ENCODE data around the gene SMAD7. TPM values are rescaled to one million over a fixed set of nuclear protein-coding genes. Genes with fewer than 3 reads are reported as not detected.

Gene SMAD7
- total RNA-seq, 4 donors from 2014 or later = 19.4 to 77.6 (median 30.0) TPM

DNA sequence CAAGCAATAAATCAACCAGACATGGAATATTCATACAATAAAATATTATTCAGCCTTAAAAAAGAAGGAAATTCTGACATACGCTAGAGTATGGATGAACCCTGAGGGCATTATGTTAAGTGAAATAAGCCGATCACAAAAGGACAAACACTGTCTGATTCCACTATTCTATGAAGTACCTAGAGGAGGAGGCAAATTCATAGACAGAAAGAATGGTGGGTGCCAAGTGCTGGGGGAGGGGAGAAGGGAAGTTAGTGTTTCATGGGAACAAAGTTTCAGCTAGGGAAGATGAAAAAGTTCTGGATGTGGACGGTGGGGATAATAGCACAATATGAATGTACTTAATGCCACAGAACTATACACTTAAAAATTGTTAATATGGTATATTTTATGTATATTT lies 19.8 kb downstream of the SMAD7 start:
- TF ChIP-seq, protein P1, sequence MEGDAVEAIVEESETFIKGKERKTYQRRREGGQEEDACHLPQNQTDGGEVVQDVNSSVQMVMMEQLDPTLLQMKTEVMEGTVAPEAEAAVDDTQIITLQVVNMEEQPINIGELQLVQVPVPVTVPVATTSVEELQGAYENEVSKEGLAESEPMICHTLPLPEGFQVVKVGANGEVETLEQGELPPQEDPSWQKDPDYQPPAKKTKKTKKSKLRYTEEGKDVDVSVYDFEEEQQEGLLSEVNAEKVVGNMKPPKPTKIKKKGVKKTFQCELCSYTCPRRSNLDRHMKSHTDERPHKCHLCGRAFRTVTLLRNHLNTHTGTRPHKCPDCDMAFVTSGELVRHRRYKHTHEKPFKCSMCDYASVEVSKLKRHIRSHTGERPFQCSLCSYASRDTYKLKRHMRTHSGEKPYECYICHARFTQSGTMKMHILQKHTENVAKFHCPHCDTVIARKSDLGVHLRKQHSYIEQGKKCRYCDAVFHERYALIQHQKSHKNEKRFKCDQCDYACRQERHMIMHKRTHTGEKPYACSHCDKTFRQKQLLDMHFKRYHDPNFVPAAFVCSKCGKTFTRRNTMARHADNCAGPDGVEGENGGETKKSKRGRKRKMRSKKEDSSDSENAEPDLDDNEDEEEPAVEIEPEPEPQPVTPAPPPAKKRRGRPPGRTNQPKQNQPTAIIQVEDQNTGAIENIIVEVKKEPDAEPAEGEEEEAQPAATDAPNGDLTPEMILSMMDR (IDR thresholded peaks at IDR 0.05; ENCODE audit: low read depth) = no peak

DNA sequence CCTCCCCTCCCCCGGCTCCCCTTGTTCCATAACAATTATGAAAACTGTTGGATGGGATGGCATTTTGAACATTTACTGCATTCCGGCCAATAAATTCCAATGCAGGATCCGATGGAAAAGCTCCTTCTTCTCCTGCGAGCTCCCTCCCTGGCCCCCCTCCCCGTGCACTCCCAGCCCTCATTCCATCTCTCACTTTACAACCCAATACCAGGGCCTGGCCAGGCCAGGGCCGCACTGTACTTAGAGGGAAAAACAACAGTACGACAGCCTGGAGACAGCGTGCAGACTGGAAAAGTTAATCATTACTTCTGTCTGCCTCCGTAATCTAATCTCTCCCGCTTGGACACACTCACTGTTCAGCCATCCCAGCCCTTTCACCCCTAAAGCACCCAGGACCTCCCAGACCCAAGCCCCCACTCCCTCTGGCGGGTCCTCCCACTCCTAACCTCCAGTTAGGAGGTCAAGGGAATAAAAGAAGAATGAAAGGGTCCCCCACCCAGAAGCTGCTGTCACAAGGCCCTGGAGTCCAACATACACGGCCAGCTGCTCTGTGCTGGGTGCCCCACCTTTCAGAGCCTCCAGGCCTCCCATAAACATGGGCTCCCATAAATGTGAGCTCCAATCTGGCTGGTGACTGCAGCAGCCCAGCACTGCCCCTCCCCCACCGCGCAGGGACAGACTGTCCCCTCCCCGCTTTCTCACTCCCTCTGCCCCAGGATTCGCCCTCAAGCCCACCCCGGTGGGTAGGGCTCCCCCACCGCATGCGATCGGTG lies 20.6 kb downstream of the SMAD7 start:
- TF ChIP-seq, protein P1 (IDR thresholded peaks at IDR 0.05; ENCODE audit: low read depth) = no peak

DNA sequence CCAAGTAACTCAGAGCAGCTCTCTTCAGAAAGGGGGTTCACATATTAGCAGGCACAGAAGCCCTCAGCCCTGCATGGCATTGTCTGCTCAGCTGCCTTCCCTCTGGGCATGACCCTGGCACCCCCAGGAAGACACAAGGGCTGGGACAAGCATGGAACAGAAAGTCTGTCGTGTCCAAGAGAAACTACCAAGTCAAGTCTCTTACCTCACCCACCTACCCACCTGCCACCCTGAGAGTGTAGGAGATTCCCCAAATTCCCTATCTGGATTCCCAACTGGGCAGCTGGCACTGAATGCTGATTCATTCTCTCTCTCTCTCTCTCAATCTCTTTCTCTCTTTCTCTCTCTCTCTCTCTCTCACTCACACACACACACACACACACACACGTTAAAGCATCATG lies 21.6 kb downstream of the SMAD7 start:
- TF ChIP-seq, protein P1 (IDR thresholded peaks at IDR 0.05; ENCODE audit: low read depth) = no peak

DNA sequence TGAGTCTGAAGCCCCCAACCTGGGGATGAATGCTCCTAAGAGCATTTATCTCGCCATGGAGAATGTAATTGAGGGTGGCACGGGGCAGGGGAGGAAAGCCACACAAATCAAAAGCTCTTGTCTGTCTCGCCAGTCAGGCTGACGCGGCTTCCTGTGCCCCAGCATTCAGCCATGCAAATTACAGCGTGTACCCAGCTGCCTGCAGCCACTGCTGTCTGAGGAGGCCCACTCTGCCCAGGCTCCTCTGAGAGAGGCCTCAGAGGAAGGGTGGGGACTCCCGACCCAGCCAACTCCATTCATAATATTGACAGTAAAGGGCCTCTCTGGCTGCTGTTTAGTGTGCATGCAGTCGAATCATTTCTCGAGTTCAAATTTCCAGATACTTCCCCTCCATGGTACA lies 22.0 kb downstream of the SMAD7 start:
- TF ChIP-seq, protein P1 (IDR thresholded peaks at IDR 0.05; ENCODE audit: low read depth) = no peak

DNA sequence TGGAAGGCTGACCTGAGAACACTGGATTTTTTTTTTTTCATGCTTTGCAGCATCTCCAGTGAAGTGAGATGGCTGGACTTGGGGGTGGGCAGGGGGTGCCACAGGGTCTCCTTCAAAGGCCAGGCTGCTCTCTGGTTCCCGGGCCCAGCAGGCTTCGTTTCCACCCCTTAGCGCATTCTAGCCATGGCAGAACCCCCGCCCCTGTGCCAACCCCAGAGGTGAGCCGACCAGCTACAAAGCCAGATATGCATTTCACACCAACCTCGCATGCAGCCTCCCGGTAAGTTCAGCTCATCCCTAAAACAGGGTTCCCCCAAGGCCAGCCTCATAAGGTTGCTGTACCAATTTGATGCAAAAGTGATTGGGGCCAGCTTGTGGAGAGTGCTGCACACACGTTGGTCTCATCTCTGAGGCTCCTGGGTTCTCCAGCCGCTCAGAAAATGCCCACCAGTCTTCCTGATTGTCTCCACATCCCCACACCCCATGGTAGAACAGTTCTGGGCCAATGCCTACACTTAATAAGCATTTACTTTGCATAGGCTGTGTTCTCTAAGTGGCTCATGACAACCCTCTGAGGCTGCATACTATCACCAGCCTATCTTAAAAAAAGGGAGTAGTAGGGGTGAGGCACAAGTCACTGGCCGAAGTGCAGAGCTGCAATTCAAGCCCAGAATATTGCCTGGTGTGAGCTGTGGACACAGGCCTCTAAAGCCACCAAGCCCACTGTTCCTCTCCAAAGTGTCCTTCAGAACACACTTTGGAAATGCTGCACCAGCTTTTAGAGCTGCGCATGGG lies 23.3 kb downstream of the SMAD7 start:
- TF ChIP-seq, protein P1 (IDR thresholded peaks at IDR 0.05; ENCODE audit: low read depth) = no peak

DNA sequence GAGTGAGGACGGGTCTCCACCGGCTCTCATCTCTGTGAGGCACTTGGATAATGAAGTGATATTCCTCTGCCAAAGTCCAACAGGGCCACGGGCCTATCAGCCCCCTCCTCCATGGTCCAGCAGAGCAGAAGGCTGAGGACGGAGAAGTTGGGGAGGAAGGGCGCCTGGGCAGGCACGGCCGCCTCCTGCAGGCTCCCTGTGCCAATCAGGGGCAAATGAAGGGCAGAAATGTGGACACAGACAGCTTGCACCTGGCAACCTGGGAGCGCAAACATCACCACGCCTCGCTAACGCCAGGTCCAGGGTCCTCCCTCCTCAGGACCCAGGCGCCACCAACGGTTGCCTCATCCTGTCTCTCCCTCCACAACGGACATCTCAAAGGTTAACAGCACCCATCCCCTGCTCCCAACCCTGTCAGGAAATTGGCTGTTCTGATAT lies 24.3 kb downstream of the SMAD7 start:
- TF ChIP-seq, protein P1 (IDR thresholded peaks at IDR 0.05; ENCODE audit: low read depth) = no peak

DNA sequence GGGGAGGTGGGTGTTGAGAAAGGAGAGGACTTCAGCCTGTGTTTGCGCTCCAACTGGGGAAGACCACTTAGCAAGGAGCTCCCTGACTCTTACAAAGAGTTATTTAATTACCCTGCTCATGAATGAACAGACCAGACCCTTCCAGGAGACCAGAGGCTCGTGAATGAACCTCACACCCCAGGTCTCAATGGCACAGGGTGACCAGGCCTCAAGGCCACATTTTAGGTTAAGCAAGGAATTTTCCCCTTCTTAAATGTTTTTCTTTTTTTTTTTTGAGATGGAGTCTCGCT lies 25.3 kb downstream of the SMAD7 start:
- TF ChIP-seq, protein P1 (IDR thresholded peaks at IDR 0.05; ENCODE audit: low read depth) = no peak

Data from subcutaneous adipose tissue (tissue), 4 donors.